Measurements from ENCODE around the gene AKAP10. TPM values are rescaled to one million over a fixed set of nuclear protein-coding genes. Genes with fewer than 3 reads are reported as not detected.
A peak's percentile ranks its signal among the peaks of the same experiment; 100 is the strongest.

AKAP10 gene
- total and polyA plus RNA-seq, 10 of the 15 experiments (the other 5 are each of a cell fraction or from before 2014, with no cell fraction given) = 4.3 to 23.7 (median 14.7) TPM

DNA sequence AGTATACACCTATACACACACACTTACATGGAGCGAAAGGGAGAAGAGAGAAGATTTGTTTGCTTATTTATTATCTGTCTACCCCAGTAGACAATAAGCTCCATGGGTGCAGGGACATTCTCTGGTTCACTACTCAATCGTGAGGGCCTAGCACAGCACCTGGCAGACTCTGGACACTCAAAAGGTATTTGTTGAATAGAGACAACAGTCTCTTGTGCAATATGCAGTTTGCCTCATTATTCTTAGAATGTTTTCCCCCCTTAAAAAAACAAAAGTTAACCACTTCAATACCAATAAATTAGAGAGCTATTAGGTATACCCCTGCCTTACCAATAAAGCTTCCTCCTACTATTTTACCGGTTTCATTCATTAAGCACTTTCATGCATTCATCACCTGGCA is 2.0 kb downstream of the AKAP10 start:
- Histone ChIP-seq H4K20me1 (ENCODE audit: control insufficient read depth, insufficient read depth) (no peaks in the 10 kb centered on the region), H3K9me3 (replicated peaks; ENCODE audit: control insufficient read depth, insufficient read depth, low read length) (no peaks in the 10 kb centered on the region; the same call in 2 of the 3 replicates), H3K36me3 (ENCODE audit: control insufficient read depth in 2 of 2, insufficient read depth in 2 of 2, low read length in 1 of 2) (no peaks in the 10 kb centered on the region; a peak in 1 of 4 replicates), H3K4me3 (peak overlapping the region; percentile 73), H3K9ac (ENCODE audit: control insufficient read depth, insufficient read depth, low read length) (peak overlapping the region; percentile 4; the same call in 1 of the 2 replicates), H2AFZ (ENCODE audit: control insufficient read depth, low read depth, low read length) (no peak overlapping the region), H3K27ac (ENCODE audit: control insufficient read depth, insufficient read depth) (no peak overlapping the region), H3K27me3 (replicated peaks in 1 of 2; ENCODE audit: control insufficient read depth in 2 of 2, insufficient read depth in 2 of 2, low read length in 1 of 2) (no peaks in the 10 kb centered on the region), H3K4me2 (ENCODE audit: control insufficient read depth, insufficient read depth) (peak overlapping the region; percentile 97), H3K4me1 (ENCODE audit: control insufficient read depth, insufficient read depth, low read length) (peaks cover 6% of the 10 kb centered on the region; the same call in 1 of the 2 replicates), H3K79me2 (ENCODE audit: control insufficient read depth, insufficient read depth, low read length) (peaks cover 64% of the 10 kb centered on the region)
- BruUV-seq (replicated peaks) = TSS peak; percentile 64
- DNase-seq (ENCODE audit: low read depth, low spot score) (no peak), ATAC-seq (no peak), FAIRE-seq (no peak)
- WGBS (ENCODE audit: insufficient coverage, insufficient replicate concordance, low lambda C conversion rate, missing lambda C conversion rate) = 82% methylated on average over 3 of the region's 3 CpGs
- SMC1A ChIA-PET (ENCODE audit: uncharacterized antibody, unreplicated experiment) = interaction anchor here (1.0 to 1.5 kb wide), 2 partner anchors 12 to 16 kb away, joined by 3 to 4 read pairs; no protein-coding TSS in a partner anchor
- intact Hi-C loops (cut with micrococcal nuclease; ENCODE audit: unreplicated experiment) (no loop called here), in situ Hi-C loops (cut with MboI) (no loop called here)
- RAD21 ChIA-PET (ENCODE audit: unreplicated experiment) = no interaction called here
- TF ChIP-seq ZBTB4 (CRISPR knock-in tag; IDR thresholded peaks at IDR 0.05) (no peak), TBL1XR1 (IDR thresholded peaks at IDR 0.05; ENCODE audit: low read depth, low read length) (no peak), STAT1 (conservative IDR thresholded peaks at IDR 0.05) (no peak), GABPA (IDR thresholded peaks at IDR 0.05; ENCODE audit: low read depth) (no peak), NR2C2 (IDR thresholded peaks at IDR 0.05; ENCODE audit: borderline replicate concordance, control insufficient read depth, insufficient read length, low read depth) (no peak), SMAD1 (IDR thresholded peaks at IDR 0.05; ENCODE audit: low read depth, partially characterized antibody) (no peak), MTA2 (IDR thresholded peaks at IDR 0.05; ENCODE audit: low read depth) (no peak), ZNF622 (IDR thresholded peaks at IDR 0.05) (no peak), MEF2B (IDR thresholded peaks at IDR 0.05; ENCODE audit: partially characterized antibody, poor library complexity, severe bottlenecking) (no peak), SMAD5 (IDR thresholded peaks at IDR 0.05; ENCODE audit: low read depth) (no peak)
- TF ChIP-seq, protein P1, sequence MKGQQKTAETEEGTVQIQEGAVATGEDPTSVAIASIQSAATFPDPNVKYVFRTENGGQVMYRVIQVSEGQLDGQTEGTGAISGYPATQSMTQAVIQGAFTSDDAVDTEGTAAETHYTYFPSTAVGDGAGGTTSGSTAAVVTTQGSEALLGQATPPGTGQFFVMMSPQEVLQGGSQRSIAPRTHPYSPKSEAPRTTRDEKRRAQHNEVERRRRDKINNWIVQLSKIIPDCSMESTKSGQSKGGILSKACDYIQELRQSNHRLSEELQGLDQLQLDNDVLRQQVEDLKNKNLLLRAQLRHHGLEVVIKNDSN (IDR thresholded peaks at IDR 0.05; ENCODE audit: borderline replicate concordance, extremely low read length, insufficient read depth, low read depth, low read length) = no peak
- TF ChIP-seq, protein P2, sequence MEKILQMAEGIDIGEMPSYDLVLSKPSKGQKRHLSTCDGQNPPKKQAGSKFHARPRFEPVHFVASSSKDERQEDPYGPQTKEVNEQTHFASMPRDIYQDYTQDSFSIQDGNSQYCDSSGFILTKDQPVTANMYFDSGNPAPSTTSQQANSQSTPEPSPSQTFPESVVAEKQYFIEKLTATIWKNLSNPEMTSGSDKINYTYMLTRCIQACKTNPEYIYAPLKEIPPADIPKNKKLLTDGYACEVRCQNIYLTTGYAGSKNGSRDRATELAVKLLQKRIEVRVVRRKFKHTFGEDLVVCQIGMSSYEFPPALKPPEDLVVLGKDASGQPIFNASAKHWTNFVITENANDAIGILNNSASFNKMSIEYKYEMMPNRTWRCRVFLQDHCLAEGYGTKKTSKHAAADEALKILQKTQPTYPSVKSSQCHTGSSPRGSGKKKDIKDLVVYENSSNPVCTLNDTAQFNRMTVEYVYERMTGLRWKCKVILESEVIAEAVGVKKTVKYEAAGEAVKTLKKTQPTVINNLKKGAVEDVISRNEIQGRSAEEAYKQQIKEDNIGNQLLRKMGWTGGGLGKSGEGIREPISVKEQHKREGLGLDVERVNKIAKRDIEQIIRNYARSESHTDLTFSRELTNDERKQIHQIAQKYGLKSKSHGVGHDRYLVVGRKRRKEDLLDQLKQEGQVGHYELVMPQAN (conservative IDR thresholded peaks at IDR 0.05) = no peak
- POLR2A ChIA-PET = interaction anchor here (1.0 to 1.2 kb wide), 2 partner anchors 9 to 19 kb away, joined by 3 to 4 read pairs; no protein-coding TSS in a partner anchor
- CTCF ChIA-PET = interaction anchor here (1.0 to 1.6 kb wide), 3 partner anchors 16 to 172 kb away, joined by 3 read pairs; partner anchors contain the start of gene SPECC1
